ENCODE results near the gene PML.

GRCh38 chr15:73948396-73948795 lies 46.1 kb upstream of the PML start:
- TF ChIP-seq CTCF (IDR thresholded peaks at IDR 0.05) (no peak), POLR2A (IDR thresholded peaks at IDR 0.05) (no peak)

Measured in ovary (tissue), 3 donors.